Choroid plexus epithelial cell (primary cell): Measurements from ENCODE around the gene CDHR3.
"Not testable (repeated sequence)": the region's sequence is repeated elsewhere in the genome, so short reads cannot be mapped to it uniquely, and the experiment has no call there.

Experiments used
- DNase-seq: peaks from one replicate; pipeline ENCODE4 v3.0.0-alpha.2; 2010; ENCODE audit warnings: low read depth
- H3K4me3 ChIP-seq: 2 replicates; pipeline ENCODE4 v1.5.1; 2011; ENCODE audit warnings: low read depth, mild to moderate bottlenecking, control low read depth, low read length, moderate library complexity
- CTCF ChIP-seq: conservative IDR thresholded peaks from 2 replicates; pipeline ENCODE4 v1.5.1; 2011; ENCODE audit warnings: low read depth, mild to moderate bottlenecking, control low read depth, inconsistent platforms, low read length, moderate library complexity

Gene CDHR3

GRCh38 chr7:105943486-105943885 lies 19.6 kb upstream of the CDHR3 start:
- no peak overlapping the region for H3K4me3 ChIP-seq
- TF ChIP-seq CTCF, result no peak

GRCh38 chr7:105945848-105946247 lies 17.2 kb upstream of the CDHR3 start:
- H3K4me3 ChIP-seq, result no peak overlapping the region
- TF ChIP-seq CTCF, result no peak
- no peak for DNase-seq

More at GRCh38 chr7:105943486-105943885, 19.6 kb upstream of the CDHR3 start:
- no peak for DNase-seq

GRCh38 chr7:105951597-105951996 lies 11.5 kb upstream of the CDHR3 start:
- no peak overlapping the region for H3K4me3 ChIP-seq
- TF ChIP-seq CTCF, result no peak
- DNase-seq, result no peak

GRCh38 chr7:105952917-105953595 lies 10.0 kb upstream of the CDHR3 start:
- no peak for TF ChIP-seq CTCF
- DNase-seq, result no peak
- no peak overlapping the region for H3K4me3 ChIP-seq

- TF ChIP-seq CTCF, result no peak
- no peak overlapping the region for H3K4me3 ChIP-seq
- no peak for DNase-seq
These were observed 8.4 kb upstream of the CDHR3 start for GRCh38 chr7:105954711-105955110.

GRCh38 chr7:105955651-105956466 lies 7.2 kb upstream of the CDHR3 start:
- not testable (repeated sequence) for H3K4me3 ChIP-seq, DNase-seq

- DNase-seq, result no peak
- TF ChIP-seq CTCF, result no peak
- H3K4me3 ChIP-seq, result no peak overlapping the region
These were observed 5.1 kb upstream of the CDHR3 start for GRCh38 chr7:105958012-105958411.
